B cell (primary cell): Measurements from ENCODE around the gene TOM1L1. TPM values are rescaled to one million over a fixed set of nuclear protein-coding genes. Genes with fewer than 3 reads are reported as not detected.

Source experiments
- ATAC-seq: fragments of 200-7000 bp; cut with Tn5 transposase; one replicate; pipeline ENCODE4 v1.10.0; 2021; ENCODE audit warnings: low read depth, mild to moderate bottlenecking, moderate number of reproducible peaks, moderate library complexity
- CTCF ChIA-PET: fragments of 350-600 bp; sonication (Branson Sonifier 250); formaldehyde crosslinking; loops from one replicate; lab custom pipeline; 2021; ENCODE audit warnings: antibody characterized with exemption, inconsistent platforms; lab: Charles Lee
- POLR2A ChIA-PET: fragments of 350-600 bp; sonication (Branson Sonifier 250); formaldehyde crosslinking; loops from one replicate; lab custom pipeline; 2021; ENCODE audit warnings: antibody characterized with exemption; lab: Charles Lee
- DNase-seq: peaks from one replicate; pipeline ENCODE4 v3.0.0; 2013
- H2AFZ ChIP-seq: 2 replicates; pipeline ENCODE4 v1.6.1; 2012; ENCODE audit warnings: mild to moderate bottlenecking, low read depth, low read length; ENCODE audit not compliant: insufficient read depth, poor library complexity, severe bottlenecking
- H3K27ac ChIP-seq, 2 donors: 1 replicate in 1 of 2; 2 replicates in 1 of 2; pipeline ENCODE4 v1.5.1; 2012 to 2013; ENCODE audit warnings: low read length in 2 of 2, mild to moderate bottlenecking in 2 of 2, moderate library complexity in 1 of 2
- H3K27me3 ChIP-seq, 4 experiments: fragments of 200-600 bp in 1 of 4; sonication (generic) in 1 of 4; replicated peaks in 1 of 4; 1 replicate in 2 of 4; 2 replicates in 2 of 4; pipeline versions ENCODE4 v1.6.1 to v1.7.0; 2013 to 2016; ENCODE audit warnings: low read length in 3 of 4, mild to moderate bottlenecking in 2 of 4, mixed read lengths in 1 of 4, moderate library complexity in 1 of 4; ENCODE audit not compliant: insufficient read depth in 4 of 4, control insufficient read depth in 3 of 4; ENCODE audit errors: control extremely low read depth in 1 of 4
- H3K36me3 ChIP-seq, 2 experiments: replicated peaks in 1 of 2; 1 replicate in 1 of 2; 2 replicates in 1 of 2; pipeline versions ENCODE4 v1.6.1 to v1.7.1; 2013; ENCODE audit warnings: low read length in 1 of 2; ENCODE audit not compliant: insufficient read depth in 2 of 2, control insufficient read depth in 1 of 2; ENCODE audit errors: control extremely low read depth in 1 of 2, extremely low read depth in 1 of 2
- H3K4me1 ChIP-seq, 2 donors: fragments of 200-600 bp in 1 of 2; sonication (generic) in 1 of 2; 1 replicate in 1 of 2; 2 replicates in 1 of 2; pipeline versions ENCODE4 v1.5.1 to v1.6.1; 2013 to 2017; ENCODE audit warnings: low read length in 2 of 2; ENCODE audit not compliant: control insufficient read depth in 2 of 2, insufficient read depth in 2 of 2
- H3K4me2 ChIP-seq: replicated peaks from 2 replicates; pipeline ENCODE3; 2012; ENCODE audit warnings: mild to moderate bottlenecking, low read depth, low read length; ENCODE audit not compliant: poor library complexity, severe bottlenecking
- H3K4me3 ChIP-seq, 5 experiments: fragments of 200-600 bp in 1 of 5; sonication (generic) in 1 of 5; 1 replicate in 3 of 5; 2 replicates in 2 of 5; pipeline versions ENCODE4 v1.5.1 to v1.7.0; 2011 to 2016; ENCODE audit warnings: low read length in 4 of 5, mild to moderate bottlenecking in 4 of 5, low read depth in 2 of 5, control low read depth in 1 of 5, moderate library complexity in 1 of 5; ENCODE audit not compliant: insufficient read depth in 1 of 5; ENCODE audit errors: control extremely low read depth in 1 of 5, extremely low read depth in 1 of 5
- H3K79me2 ChIP-seq: fragments of 200-600 bp; sonication (generic); one replicate; pipeline ENCODE4 v1.6.0; 2016; ENCODE audit warnings: low read length; ENCODE audit not compliant: control insufficient read depth, insufficient read depth
- H3K9ac ChIP-seq: fragments of 200-600 bp; sonication (generic); 2 replicates; pipeline ENCODE4 v1.6.1; 2017; ENCODE audit warnings: mild to moderate bottlenecking, low read length, moderate library complexity
- H3K9me3 ChIP-seq, 3 donors: one replicate each; pipeline versions ENCODE4 v1.6.1 to v1.7.1; 2013; ENCODE audit warnings: low read length in 2 of 3; ENCODE audit not compliant: control insufficient read depth in 2 of 3, insufficient read depth in 1 of 3; ENCODE audit errors: control extremely low read depth in 1 of 3
- H4K20me1 ChIP-seq: 2 replicates; pipeline ENCODE4 v1.6.0; 2012; ENCODE audit warnings: mild to moderate bottlenecking, low read length; ENCODE audit not compliant: insufficient read depth, control insufficient read depth, poor library complexity, severe bottlenecking
- H3K27ac Mint-ChIP-seq: one replicate; pipeline ENCODE4 v1.8.0; 2021; ENCODE audit warnings: mixed read lengths
- H3K27me3 Mint-ChIP-seq: one replicate; pipeline ENCODE4 v1.8.0; 2021; ENCODE audit warnings: mixed read lengths
- H3K4me1 Mint-ChIP-seq: one replicate; pipeline ENCODE4 v1.8.0; 2021; ENCODE audit warnings: mixed read lengths
- H3K4me3 Mint-ChIP-seq: one replicate; pipeline ENCODE4 v1.8.0; 2021; ENCODE audit warnings: mixed read lengths
- H3K9me3 Mint-ChIP-seq: one replicate; pipeline ENCODE4 v1.8.0; 2022; ENCODE audit warnings: mixed read lengths; ENCODE audit not compliant: insufficient read depth
- EZH2 ChIP-seq: IDR thresholded peaks from 2 replicates; pipeline ENCODE4 v1.6.1; 2012; ENCODE audit warnings: borderline replicate concordance, low read depth, mild to moderate bottlenecking, moderate library complexity, low read length; ENCODE audit not compliant: insufficient read depth, poor library complexity, severe bottlenecking
- WGBS: methylation state at CpG from one replicate; pipeline ENCODE4 v1.1.5; 2013; ENCODE audit warnings: missing lambda C conversion rate; ENCODE audit not compliant: insufficient coverage; 5-methylcytosine and 5-hydroxymethylcytosine counted together
- intact Hi-C: fragments of 100-400 bp; cut with micrococcal nuclease; formaldehyde crosslinking; loops from one replicate; pipeline ENCODE4 v1.10.0; 2022
- polyA plus RNA-seq: library from polyadenylated mRNA; depleted of rRNA; stranded (reverse); fragments of >200 nt; gene quantifications from 2 replicates; pipeline ENCODE4 v1.2.3, GENCODE V29; 2012
- total RNA-seq, 2 donors: library from RNA; stranded (reverse); fragments of 120-200 nt in 1 of 2; gene quantifications; 1 replicate in 1 of 2; 2 replicates in 1 of 2; pipeline versions ENCODE4 v1.2.3 to v1.2.4, GENCODE V29; 2013 to 2022
- TF ChIP-seq, protein P1 (sequence below): fragments of 200-600 bp; IDR thresholded peaks from one replicate; pipeline ENCODE4 v1.8.0; 2022; ENCODE audit warnings: antibody characterized with exemption, mild to moderate bottlenecking

Gene TOM1L1
- total and polyA plus RNA-seq, 2 donors (not counting 1 experiment from before 2014, with no cell fraction given): not detected

DNA sequence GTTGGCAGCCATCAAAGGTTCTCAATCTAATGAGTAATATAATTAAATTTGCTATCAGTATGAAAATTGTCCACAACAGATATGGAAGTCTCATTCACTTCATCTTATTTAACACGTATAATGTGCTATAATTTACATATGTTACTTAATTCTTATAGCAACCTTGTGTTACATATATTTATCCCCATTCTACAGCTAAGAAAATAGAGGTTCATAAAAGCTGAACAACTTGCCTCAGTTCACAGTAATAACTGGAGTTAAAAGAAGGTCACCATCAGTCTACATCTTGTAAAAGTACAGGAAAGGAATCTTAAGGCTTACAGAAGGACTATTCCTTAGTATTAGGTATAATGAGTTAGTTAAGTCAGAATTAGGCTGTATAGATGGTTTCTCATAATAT is 95.8 kb downstream of the TOM1L1 start:
- no CpG with 5 or more reads among the region's 1 CpG for WGBS
- Mint-ChIP-seq H3K4me3 (no peak overlapping the region), H3K4me1 (no peaks in the 10 kb centered on the region), H3K27me3 (no peaks in the 10 kb centered on the region), H3K9me3 (no peaks in the 10 kb centered on the region), H3K27ac (no peak overlapping the region)
- ChIA-PET CTCF (interaction anchor here (0.7 to 2.5 kb wide), 5 partner anchors 9 to 516 kb away, joined by 3 to 14 read pairs (median 4); no protein-coding TSS in a partner anchor), POLR2A (no interaction called here)
- Histone ChIP-seq H3K4me1 (no peaks in the 10 kb centered on the region), H3K9me3 (no peaks in the 10 kb centered on the region), H3K79me2 (no peaks in the 10 kb centered on the region), H3K36me3 (peaks cover 0 to 2% of the 10 kb centered on the region in 2 experiments), H2AFZ (no peak overlapping the region), H3K27me3 (no peaks in the 10 kb centered on the region), H3K27ac (no peak overlapping the region), H3K9ac (no peak overlapping the region), H4K20me1 (no peaks in the 10 kb centered on the region), H3K4me2 (no peak overlapping the region), H3K4me3 (no peak overlapping the region)
- intact Hi-C loops: no loop called here
- no peak for DNase-seq
- TF ChIP-seq, protein P1, sequence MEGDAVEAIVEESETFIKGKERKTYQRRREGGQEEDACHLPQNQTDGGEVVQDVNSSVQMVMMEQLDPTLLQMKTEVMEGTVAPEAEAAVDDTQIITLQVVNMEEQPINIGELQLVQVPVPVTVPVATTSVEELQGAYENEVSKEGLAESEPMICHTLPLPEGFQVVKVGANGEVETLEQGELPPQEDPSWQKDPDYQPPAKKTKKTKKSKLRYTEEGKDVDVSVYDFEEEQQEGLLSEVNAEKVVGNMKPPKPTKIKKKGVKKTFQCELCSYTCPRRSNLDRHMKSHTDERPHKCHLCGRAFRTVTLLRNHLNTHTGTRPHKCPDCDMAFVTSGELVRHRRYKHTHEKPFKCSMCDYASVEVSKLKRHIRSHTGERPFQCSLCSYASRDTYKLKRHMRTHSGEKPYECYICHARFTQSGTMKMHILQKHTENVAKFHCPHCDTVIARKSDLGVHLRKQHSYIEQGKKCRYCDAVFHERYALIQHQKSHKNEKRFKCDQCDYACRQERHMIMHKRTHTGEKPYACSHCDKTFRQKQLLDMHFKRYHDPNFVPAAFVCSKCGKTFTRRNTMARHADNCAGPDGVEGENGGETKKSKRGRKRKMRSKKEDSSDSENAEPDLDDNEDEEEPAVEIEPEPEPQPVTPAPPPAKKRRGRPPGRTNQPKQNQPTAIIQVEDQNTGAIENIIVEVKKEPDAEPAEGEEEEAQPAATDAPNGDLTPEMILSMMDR: no peak
- TF ChIP-seq EZH2: no peak
- ATAC-seq: no peak

DNA sequence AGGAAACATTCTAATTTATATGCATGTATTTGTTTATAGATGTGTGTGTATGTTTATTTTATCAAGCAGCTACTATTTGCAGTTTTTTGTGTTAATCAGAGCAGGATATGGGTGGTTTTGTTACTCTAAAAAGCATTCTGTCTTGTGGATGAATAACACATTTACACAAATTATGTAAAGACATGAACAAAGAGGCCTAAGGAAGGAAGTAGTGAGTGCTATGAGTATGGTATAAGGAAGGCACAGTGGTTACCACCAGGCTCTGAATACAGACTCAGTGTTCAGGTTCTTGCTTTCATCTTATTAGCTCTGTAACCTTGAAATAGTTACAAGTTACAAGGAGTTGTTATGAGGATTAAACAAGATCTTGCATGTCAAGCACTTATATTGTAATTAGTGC is 101.8 kb downstream of the TOM1L1 start:
- Histone ChIP-seq H3K9ac (no peak overlapping the region), H3K4me2 (no peak overlapping the region), H3K36me3 (no peaks in the 10 kb centered on the region), H3K4me1 (no peaks in the 10 kb centered on the region), H3K4me3 (no peak overlapping the region), H3K79me2 (no peaks in the 10 kb centered on the region), H3K27ac (no peak overlapping the region), H3K27me3 (no peaks in the 10 kb centered on the region), H3K9me3 (no peaks in the 10 kb centered on the region), H4K20me1 (no peaks in the 10 kb centered on the region), H2AFZ (no peak overlapping the region)
- Mint-ChIP-seq H3K27ac (no peak overlapping the region), H3K4me3 (no peak overlapping the region), H3K27me3 (no peaks in the 10 kb centered on the region), H3K9me3 (no peaks in the 10 kb centered on the region), H3K4me1 (no peaks in the 10 kb centered on the region)
- TF ChIP-seq, protein P1: no peak
- no peak for TF ChIP-seq EZH2
- CTCF ChIA-PET: interaction anchor here (4.7 kb wide), 1 partner anchor 10 kb away, joined by 30 read pairs; no protein-coding TSS in a partner anchor
- POLR2A ChIA-PET: no interaction called here
- ATAC-seq: no peak
- intact Hi-C loops: no loop called here
- DNase-seq: no peak
